NCI-H2029 (cell line): ENCODE measurements around the gene MBOAT2.
"Not testable (repeated sequence)": the region's sequence is repeated elsewhere in the genome, so short reads cannot be mapped to it uniquely, and the experiment has no call there.

ENCODE experiments used
- DNase-seq: peaks from one replicate; lab custom pipeline; 2025; lab: John Stamatoyannopoulos, UW

The MBOAT2 gene

DNA sequence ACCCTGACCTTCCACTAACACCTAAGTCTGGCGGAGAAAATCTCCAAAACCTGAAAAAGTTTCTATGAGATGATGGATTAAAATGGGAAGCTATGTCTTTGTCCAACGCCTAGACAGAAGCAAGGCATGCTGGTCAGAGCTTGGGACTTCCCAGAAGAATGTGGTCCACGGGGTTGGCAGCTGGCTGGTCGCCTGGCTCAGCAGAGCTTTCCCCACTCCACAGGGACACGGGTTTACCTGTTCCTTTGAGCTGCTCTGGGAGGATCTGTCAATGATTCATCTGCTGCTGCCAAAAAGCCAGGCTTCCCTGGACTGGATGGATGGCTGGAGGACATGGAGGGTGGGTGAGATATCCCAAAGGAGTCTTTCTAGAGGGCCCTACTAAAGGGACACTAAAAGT, 10.8 kb downstream of the MBOAT2 start:
- no peak for DNase-seq

DNA sequence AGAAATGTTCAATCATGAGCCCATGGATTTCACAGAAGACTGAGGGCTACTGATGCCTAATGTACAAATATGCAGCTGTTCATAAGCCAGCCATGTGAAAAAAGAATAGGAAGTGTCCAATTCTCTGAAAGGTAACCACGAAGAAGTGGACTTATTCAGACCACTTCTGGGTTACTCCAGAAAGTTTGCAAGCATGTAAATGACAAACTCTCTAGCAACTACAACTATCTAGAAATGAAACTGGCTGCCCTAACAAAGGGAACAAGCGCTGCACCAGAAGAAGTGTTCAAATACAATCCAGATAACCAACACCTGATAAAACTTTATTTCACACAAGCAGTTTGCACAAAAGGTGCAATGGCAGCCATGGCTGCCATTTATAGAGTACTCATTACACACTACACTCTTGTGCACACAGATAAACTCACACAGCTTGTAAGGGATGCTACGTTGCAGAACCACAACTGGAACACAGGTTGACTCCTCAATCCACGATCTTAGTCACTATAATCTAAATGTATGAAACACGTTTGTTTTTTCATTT, 13.9 kb downstream of the MBOAT2 start:
- no peak for DNase-seq

DNA sequence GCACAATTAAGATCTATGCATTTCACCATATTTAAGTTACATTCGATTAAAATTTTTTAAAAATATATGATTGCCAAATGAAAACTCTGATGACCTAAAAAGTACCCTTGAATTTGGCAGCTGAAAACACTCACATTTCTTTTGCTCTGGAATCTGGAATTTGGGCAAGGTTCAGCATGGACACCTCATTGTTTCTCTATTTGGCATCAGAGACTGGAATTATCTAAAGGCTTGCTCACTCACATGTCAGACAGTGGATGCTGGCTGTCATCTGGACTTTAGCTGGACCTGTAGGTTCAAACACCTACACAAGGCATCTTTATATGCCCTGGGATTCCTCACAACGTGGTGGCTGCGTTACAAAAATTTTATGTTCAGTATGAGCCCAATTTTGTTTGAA, 16.1 kb downstream of the MBOAT2 start:
- no peak for DNase-seq

DNA sequence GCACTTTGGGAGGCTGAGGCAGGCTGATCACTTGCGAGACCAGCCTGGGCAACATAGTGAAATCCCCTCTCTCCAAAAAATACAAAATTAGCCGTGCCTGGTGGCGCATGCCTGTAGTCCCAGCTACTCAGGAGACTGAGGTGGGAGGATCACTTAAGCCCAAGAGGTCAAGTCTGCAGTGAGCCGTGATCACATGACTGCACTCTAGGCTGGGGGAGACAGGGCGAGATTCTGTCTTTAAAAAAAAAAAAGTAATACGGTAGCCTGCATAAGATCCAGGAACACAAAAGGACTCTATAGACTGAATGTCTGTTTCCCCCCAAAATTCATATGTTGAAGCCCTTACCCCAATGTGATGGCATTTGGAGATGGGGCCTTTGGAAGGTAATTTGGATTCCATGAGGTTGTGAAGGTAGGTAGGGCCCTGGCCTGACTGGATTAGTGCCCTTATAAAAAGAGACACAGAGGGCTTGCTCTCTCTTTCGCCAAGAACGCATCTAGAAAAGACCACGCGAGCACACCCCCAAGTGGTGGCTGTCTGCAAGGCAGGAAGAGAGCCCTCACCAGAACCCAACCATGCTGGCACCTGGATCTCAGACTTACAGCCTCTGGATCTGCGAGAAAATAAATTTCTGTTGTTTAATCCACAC, 17.0 kb downstream of the MBOAT2 start:
- no peak for DNase-seq

DNA sequence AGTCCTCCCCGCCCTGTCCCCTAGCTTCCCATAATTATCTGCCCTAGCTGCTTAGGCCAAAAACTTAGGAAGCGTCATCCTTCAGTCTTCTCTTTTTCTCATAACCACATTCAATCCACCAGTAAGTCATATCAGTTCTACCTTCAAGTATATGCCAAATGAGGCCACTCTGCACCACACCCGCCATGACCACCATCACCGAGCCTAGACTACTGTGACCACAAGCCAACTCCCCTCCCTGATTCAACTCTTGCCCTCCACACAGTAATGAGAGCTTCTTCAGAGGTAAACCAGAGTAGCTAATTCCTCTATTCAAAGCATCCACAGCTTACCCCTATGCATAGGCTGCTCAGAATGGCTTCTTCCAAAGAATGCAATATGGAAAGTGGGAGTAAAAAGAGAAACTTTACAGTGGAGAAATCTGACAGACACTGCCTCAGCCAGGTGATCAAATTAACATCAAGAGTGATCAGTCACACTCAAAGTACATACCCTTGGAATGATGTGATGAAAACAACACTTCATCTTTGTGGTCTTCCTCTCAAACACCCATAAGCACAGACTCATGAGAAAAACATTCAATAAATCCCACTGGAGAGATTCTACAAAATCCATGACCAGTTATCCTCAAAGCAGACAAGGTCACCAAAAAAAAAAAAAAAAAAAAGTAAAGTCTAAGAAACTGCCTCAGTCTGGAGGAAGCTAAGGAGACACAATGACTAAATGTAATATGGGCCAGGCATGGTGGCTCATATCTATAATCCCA, 17.7 kb downstream of the MBOAT2 start:
- no peak for DNase-seq

DNA sequence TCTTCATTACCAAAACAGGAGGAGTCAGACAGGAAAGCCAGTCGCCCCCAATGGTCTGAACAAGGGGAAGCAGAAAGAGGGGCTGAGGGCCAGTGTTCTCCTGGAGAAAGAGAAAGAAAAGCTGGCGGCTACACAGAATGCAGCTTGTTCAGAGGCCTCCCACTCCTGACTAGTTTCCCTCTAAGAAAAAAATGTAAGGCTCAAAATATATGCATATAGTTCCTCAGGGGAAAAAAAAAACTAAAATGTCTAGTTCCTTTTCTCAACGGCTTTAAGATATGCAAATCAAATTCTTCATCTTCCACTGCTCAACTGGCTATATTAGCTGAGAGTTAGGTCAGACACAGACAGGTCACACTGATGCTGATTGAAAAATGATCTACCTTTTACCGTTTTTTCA, 18.6 kb downstream of the MBOAT2 start:
- no peak for DNase-seq

DNA sequence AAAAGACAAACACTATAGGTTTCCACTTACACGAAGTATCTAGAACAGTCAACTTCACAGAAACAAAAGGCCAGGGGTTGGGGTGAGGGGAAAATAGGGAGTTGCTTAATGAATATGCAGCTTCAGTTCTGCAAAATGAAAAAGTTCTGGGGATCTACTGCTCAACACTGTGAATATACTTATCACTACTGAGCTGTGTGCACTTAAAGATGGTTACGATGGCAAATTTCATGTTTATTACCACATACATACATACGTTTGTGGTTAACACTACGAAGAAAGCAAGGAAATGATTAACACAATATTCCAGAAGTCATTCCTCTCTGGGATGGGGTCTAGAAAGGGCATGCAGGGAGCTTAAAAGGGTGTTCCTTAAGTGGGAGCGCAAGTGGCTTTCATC, 19.3 kb downstream of the MBOAT2 start:
- no peak for DNase-seq

DNA sequence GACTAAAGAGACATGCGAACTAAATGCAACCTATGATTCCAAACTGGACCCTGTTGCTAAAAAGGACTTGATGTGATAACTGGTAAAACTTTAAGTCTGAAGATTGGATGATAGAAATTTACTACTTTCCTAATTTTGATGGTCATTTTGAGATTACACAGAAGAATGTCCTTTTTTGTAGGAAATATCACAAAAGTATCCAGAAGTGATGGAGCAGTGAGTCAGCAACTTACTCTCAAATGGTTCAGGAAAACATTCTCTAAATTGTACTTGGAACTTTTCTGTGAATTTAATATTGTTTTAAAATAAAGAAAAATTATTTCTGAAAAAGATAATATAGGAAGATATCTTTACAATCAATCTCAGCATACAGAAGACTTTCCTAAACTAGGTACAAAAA, 19.9 kb downstream of the MBOAT2 start:
- no peak for DNase-seq

DNA sequence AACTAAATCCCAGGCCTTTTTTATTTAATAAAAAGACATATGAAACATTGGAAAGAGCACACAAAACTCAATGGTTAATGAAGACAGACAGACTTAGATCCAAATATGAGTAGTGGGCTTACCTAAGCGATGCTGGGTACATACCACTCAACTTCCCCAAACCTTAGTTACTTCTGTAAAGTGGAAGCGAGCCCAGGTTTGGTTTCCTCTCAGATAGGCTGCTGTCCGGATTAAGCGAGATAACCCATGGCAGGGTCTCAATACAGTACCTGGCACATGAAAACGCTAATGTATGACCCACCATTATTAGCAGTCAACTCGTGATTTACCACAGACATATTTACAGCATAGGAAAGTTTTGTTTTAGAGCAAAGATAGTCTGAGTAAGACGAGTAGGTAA, 21.6 kb downstream of the MBOAT2 start:
- no peak for DNase-seq

DNA sequence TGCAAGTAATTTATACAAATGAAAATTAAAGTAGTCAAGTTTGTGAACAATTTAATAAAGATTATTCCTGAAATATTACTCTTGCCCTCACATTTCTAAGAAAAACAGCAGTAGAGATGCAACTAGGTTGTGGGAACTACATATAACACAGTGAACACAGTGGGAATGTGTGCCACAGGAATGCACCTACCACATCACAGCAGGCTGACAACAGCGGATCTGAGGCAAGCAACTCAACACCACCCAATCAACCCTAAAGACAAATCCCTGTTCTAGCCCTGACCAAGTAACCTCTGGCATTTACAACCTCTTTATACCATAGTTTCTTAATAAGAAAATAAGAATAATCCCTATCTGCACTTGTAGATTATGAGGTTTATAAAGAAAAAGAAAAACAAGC, 23.4 kb downstream of the MBOAT2 start:
- DNase-seq: no peak

DNA sequence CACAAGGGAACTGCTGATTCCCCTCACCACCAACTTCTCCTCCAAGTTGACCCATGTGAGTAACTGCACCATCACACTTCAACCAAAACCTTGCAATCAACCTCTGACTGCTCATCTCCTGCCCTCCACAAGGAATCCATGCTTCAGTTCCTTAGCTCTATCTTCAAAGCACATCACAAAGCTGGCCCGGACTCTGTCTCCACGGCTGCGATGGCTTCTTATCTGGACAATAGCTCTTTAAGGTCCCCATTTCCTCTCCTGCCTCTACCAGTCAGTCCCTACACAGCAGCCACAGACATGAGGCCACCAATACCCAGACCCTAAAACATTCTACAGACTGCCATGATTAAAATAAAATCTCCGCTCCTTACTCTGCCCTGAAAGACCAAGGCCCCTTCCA, 25.7 kb downstream of the MBOAT2 start:
- DNase-seq: no peak

DNA sequence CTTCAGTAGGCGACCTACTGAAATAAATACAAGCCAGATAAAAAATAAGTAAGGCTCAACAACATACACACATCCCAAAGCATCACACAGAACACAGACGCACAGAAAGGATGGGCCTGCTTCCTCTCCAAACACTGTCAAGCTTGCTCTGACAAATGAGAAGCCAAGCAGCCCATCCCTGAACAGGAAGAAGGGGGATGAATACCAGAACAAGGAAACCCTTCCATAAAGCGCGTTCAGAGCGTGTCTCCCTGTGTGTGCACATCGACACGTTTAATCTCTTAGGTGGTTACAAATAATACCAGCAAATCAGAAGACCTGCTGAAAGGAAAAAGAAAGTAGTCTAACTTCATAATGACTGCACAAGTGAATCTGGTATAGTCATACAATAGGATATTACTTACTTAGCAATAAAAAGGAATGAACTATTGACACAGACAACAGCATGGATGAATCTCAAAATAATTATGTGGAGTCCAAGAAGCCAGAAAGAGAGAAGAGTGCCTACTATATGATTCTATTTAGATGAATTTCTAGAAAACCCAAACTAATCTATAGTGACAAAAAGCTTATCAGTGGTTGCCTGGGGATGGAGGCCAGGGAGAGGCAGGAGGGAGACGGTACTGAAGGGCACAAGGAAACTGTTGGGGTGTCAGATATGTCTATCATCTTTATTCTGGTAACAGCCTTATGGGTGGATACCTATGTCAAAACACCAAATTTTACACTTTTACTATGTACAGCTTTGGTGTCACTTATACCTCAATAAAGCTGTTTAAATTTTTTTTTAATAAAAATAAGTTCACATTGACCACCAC, 26.8 kb downstream of the MBOAT2 start:
- no peak for DNase-seq

DNA sequence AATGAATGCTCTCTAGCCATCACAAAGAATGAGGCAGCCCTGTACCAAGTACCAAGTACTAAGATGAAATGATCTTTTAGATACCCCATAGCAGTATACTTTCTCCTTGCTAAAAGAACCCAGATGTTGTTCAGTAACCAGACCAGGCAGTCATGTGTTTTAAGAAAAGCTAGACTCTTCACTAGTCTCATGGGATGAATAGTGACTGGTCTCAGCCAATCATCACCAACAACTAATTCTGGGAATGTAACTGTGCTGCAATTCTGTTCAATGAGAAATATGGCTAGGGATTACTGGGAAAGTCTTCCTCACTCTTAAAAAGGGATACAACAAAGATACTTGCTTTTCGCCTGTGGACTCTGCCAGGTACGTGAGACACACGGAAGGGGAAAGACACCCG, 29.5 kb downstream of the MBOAT2 start:
- DNase-seq: no peak

DNA sequence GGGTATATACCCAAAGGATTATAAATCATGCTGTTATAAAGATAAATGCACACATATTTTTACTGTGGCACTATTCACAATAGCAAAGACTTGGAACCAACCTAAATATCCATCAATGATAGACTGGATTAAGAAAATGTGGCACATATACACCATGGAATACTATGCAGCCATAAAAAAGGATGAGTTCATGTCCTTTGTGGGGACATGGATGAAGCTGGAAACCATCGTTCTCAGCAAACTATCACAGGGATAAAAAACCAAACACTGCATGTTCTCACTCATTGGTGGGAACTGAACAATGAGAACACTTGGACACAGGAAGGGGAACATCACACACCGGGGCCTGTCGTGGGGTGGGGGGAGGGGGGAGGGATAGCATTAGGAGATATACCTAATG, 30.5 kb downstream of the MBOAT2 start:
- not testable (repeated sequence) for DNase-seq

DNA sequence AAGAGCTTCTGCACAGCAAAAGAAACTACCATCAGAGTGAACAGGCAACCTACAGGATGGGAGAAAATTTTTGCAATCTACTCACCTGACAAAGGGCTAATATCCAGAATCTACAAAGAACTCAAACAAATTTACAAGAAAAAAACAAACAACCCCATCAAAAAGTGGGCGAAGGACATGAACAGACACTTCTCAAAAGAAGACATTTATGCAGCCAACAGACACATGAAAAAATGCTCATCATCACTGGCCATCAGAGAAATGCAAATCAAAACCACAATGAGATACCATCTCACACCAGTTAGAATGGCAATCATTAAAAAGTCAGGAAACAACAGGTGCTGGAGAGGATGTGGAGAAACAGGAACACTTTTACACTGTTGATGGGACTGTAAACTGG, 30.9 kb downstream of the MBOAT2 start:
- DNase-seq: not testable (repeated sequence)

DNA sequence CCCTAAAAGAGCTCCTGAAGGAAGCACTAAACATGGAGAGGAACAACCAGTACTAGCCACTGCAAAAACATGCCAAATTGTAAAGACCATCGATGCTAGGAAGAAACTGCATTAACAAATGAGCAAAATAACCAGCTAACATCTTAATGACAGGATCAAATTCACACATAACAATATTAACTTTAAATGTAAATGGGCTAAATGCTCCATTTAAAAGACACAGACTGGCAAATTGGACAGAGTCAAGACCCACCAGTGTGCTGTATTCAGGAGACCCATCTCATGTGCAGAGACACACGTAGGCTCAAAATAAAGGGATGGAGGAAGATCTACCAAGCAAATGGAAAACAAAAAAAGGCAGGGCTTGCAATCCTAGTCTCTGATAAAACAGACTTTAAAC, 34.1 kb downstream of the MBOAT2 start:
- DNase-seq: not testable (repeated sequence)

DNA sequence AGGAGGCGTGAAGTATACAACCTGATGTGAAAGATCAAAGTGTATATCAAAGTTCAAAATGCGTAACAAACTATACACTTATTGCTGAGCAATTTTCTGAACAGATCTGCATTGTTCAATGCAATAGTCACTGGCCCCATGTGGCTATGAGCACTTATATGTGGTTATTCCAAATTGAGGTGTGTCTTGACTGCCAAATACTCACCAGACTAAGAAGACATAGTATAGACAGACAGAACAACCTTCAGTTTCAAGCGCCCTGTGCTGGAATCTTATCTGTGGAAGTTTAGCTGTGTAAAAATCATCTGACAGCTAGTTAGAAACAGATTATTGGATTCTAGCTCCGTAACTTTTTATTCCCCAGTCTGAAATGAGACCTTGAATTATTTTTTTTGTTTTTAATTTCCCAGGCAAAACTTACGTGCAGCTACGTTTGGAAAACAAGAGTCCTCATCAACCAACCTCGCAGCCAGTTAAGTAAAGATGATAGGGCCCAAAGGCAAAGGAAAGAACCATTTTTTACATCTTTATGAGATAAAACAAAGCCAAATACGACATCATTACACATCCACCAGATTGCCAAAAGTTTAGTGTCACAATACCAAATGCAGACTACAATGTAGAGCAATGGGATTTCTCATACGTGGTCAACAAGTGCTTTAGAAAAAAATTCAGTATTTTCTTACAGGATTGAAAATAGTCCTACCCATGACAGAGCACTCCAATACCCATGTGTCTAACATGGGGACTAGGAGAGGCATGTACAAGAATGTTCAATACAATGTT, 37.2 kb downstream of the MBOAT2 start:
- no peak for DNase-seq

DNA sequence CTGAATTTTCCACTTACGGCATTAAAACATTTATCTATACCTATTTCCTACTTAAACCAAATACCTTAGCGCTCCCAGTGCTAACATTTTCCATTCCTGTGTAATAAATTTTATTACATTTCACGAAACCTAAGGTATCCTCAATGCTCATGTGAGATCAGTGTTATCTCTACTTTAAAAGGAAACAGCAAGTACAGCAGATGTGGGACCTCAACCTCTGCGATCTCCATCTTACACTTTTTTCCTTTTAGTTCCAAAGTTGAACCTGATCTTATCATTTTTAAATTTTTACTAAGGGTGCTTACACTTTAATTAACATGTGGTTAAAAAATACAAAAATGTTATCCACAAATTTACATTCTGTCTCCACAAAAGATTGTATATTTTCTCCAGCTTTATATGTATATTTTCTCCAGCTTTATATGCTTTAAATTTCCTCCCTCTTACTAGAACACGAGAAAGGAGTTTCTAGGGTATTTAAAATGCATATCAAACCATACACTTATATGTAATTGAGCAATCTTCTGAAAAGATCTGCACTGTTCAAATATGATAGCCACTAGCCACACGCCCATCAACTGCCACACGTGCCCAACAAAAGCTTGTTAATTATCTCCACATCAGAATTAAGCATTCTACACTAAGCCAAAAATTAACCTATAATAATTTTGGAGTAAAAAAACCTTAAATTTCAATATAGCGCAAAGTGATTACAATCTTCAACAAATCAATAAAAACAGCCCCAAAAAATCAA, 38.1 kb downstream of the MBOAT2 start:
- no peak for DNase-seq

DNA sequence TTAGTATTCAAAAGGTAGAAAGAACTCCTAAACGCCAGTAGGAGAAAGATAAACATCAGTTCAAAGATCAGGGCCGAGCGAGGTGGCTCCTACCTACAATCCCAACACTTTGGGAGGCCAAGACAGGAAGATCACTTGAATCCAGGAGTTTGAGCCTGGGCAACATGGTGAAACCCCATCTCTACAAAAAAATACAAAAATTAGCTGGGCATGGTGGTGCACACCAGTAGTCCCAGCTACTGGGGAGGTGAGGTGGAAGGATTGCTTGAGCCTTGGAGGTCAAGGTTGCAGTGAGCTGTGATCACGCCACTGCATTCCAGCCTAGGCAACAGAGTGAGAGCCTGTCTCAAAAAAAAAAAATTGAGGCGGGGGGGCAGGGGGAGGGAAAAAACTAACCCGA, 40.6 kb downstream of the MBOAT2 start:
- no peak for DNase-seq

DNA sequence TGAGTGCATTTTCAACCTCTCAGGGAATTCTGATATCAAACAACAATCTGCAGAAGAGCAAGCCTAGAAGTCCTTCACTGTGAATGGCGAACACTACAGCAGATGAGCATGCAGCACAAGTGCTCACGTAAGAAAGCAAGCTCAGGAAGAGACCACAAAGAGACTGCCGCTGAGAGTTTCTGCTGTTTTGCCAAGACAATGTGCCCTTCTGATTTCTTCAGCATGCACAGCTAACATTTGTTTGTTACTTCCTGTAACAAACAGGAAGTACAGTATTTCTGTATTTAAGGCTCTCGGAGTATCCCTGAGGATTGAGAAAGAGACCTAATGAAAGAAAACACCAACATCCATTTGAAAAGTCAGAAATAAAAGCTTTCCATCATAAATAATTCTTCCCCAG, 45.9 kb downstream of the MBOAT2 start:
- no peak for DNase-seq

DNA sequence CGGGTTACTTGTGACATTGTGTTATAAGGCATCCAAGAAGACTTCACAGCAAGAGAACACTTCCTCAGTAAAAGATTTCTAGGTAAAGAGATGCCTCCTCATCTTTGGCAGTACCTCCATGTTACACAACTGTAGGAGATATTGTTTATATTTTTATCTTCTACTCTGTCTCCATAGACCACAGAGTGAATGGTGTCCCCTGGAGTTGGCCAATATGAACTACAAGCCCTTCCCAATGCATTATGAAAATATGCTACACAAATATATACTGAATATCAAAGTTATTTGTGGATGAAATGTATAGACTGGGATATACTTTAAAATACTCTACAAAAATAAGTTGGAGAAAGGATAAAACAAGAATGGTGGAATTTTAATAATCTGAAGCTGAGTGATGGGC, 46.7 kb downstream of the MBOAT2 start:
- no peak for DNase-seq
